ENCODE measurements around the gene TSHZ2. TPM values are rescaled to one million over a fixed set of nuclear protein-coding genes. Genes with fewer than 3 reads are reported as not detected.

The TSHZ2 gene
- total and polyA plus RNA-seq, 2 of the 4 experiments (the other 2 are of a cell fraction) = under 0.01 to 0.02 TPM

GRCh38 chr20:53146201-53146891 lies 174.2 kb downstream of the TSHZ2 start:
- CTCF ChIA-PET = interaction anchor here (1.0 kb wide), 1 partner anchor 12 kb away, joined by 4 read pairs; no protein-coding TSS in a partner anchor
- no peak for TF ChIP-seq MAZ (IDR thresholded peaks at IDR 0.05; ENCODE audit: borderline replicate concordance, low read depth, low read length)
- TF ChIP-seq CTCF (conservative IDR thresholded peaks at IDR 0.05; ENCODE audit: low read depth, low read length) = no peak
- TF ChIP-seq POLR2A (IDR thresholded peaks at IDR 0.05; ENCODE audit: low read depth, low read length) = no peak
- TF ChIP-seq ELK1 (IDR thresholded peaks at IDR 0.05; ENCODE audit: borderline replicate concordance, low read depth, low read length) = no peak
- TF ChIP-seq SMC3 (IDR thresholded peaks at IDR 0.05; ENCODE audit: low read depth, low read length) = no peak

More at GRCh38 chr20:53146201-53146891, 174.2 kb downstream of the TSHZ2 start:
- no peak overlapping the region for H2AK9ac ChIP-seq (replicated peaks; ENCODE audit: low read depth, low read length, poor library complexity)
- ATAC-seq (ENCODE audit: low read depth) (no peak), DNase-seq (no peak)
- intact Hi-C loops (cut with micrococcal nuclease) = no loop called here
- dilution Hi-C loops (cut with HindIII; ENCODE audit: low sequenced_read_pairs, unreplicated experiment) = no loop called here
- no peak overlapping the region for H2BK120ac ChIP-seq (ENCODE audit: low read depth, low read length)
- H3K56ac ChIP-seq (ENCODE audit: extremely low read depth, insufficient read depth, low read length) = no peak overlapping the region
- H4K91ac ChIP-seq (ENCODE audit: insufficient read depth, low read depth, low read length) = no peak overlapping the region
- no peaks in the 10 kb centered on the region for H3K79me1 ChIP-seq (ENCODE audit: low read depth in 1 of 2, low read length in 2 of 2)
- H3K9me3 ChIP-seq (ENCODE audit: control insufficient read depth, insufficient read depth, low read length) = no peaks in the 10 kb centered on the region
- H3K4me1 ChIP-seq (ENCODE audit: control insufficient read depth, insufficient read depth, low read length) = no peaks in the 10 kb centered on the region
- no peaks in the 10 kb centered on the region for H3K36me3 ChIP-seq (ENCODE audit: control insufficient read depth, insufficient read depth, low read length)
- no peak overlapping the region for H3K9ac ChIP-seq (ENCODE audit: low read depth, low read length)
- H2BK5ac ChIP-seq (ENCODE audit: low read depth, low read length, poor library complexity, severe bottlenecking) = no peak overlapping the region
- H3K18ac ChIP-seq (ENCODE audit: low read depth, low read length) = no peak overlapping the region
- H2AFZ ChIP-seq (replicated peaks; ENCODE audit: low read length, poor library complexity) = no peak overlapping the region
- POLR2A ChIA-PET (ENCODE audit: unreplicated experiment) = no interaction called here
- no peak overlapping the region for H3K4me2 ChIP-seq (ENCODE audit: low read depth, low read length)
- no peak overlapping the region for H2BK20ac ChIP-seq (ENCODE audit: low read depth, low read length)
- in situ Hi-C loops (cut with MboI; ENCODE audit: low sequenced_read_pairs) = loop anchor here (5.0 kb wide), 1 partner anchor 401 kb away; no protein-coding TSS in a partner anchor
- no CpG with 5 or more reads among the region's 10 CpGs for WGBS, 2 experiments (ENCODE audit: extremely low coverage in 2 of 2, insufficient read length in 1 of 2)
- no peak overlapping the region for H2BK15ac ChIP-seq (ENCODE audit: low read depth, low read length)
- H3K14ac ChIP-seq (replicated peaks; ENCODE audit: low read depth, low read length) = no peak overlapping the region
- no TSS peak for BruUV-seq (replicated peaks)
- H3K9me1 ChIP-seq (ENCODE audit: insufficient read depth, low read length) = no peaks in the 10 kb centered on the region
- H3K4me3 ChIP-seq (ENCODE audit: insufficient read depth, low read depth, low read length) = no peak overlapping the region
- no peak overlapping the region for H3K4ac ChIP-seq (ENCODE audit: low read depth, low read length)
- H4K5ac ChIP-seq (ENCODE audit: low read depth, low read length) = no peak overlapping the region
- H4K20me1 ChIP-seq (ENCODE audit: insufficient read depth, low read length) = no peaks in the 10 kb centered on the region
- no peaks in the 10 kb centered on the region for H3K27me3 ChIP-seq (ENCODE audit: control insufficient read depth, insufficient read depth, low read length)
- no peak overlapping the region for H3K23ac ChIP-seq (ENCODE audit: low read depth, low read length)
- H3K27ac ChIP-seq (ENCODE audit: insufficient read depth, low read length) = no peak overlapping the region
- no peak overlapping the region for H2AK5ac ChIP-seq (ENCODE audit: low read depth, low read length)
- no peak overlapping the region for H4K8ac ChIP-seq (ENCODE audit: low read depth in 2 of 2, low read length in 2 of 2)

Data from IMR-90 (cell line).